ENCODE data around the gene SYNJ1. TPM values are rescaled to one million over a fixed set of nuclear protein-coding genes. Genes with fewer than 3 reads are reported as not detected.

SYNJ1 gene
- total RNA-seq, 4 donors from 2014 or later = 4.3 to 20.3 (median 9.6) TPM

DNA sequence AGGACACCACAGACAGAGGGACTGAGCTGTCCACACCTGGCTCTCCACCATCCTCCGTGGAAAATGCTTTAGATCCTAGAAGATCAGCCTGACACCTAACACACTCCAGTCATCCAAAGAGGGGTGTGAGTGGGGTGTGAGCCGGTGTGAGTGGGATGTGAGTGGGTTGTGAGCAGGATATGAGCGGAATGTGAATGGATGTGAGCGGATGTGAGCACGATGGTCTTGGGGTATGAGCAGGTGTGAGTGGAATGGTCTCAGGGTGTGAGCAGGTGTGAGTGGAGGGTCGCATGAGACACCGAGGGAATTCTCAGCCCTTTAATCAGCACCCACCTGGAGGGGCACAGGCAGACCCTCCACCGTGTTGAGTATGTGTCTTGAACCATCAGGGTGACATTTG, 143.3 kb downstream of the SYNJ1 start:
- Histone ChIP-seq H3K27ac (no peak overlapping the region), H3K4me1 (no peaks in the 10 kb centered on the region), H3K4me3 (no peak overlapping the region), H3K27me3 (no peaks in the 10 kb centered on the region), H3K36me3 (no peaks in the 10 kb centered on the region), H3K9me3 (no peaks in the 10 kb centered on the region)
- 85% methylated on average over 8 of the region's 8 CpGs for WGBS
- DNase-seq (ENCODE audit: low spot score in 2 of 2) = no peak
- TF ChIP-seq, protein P1, sequence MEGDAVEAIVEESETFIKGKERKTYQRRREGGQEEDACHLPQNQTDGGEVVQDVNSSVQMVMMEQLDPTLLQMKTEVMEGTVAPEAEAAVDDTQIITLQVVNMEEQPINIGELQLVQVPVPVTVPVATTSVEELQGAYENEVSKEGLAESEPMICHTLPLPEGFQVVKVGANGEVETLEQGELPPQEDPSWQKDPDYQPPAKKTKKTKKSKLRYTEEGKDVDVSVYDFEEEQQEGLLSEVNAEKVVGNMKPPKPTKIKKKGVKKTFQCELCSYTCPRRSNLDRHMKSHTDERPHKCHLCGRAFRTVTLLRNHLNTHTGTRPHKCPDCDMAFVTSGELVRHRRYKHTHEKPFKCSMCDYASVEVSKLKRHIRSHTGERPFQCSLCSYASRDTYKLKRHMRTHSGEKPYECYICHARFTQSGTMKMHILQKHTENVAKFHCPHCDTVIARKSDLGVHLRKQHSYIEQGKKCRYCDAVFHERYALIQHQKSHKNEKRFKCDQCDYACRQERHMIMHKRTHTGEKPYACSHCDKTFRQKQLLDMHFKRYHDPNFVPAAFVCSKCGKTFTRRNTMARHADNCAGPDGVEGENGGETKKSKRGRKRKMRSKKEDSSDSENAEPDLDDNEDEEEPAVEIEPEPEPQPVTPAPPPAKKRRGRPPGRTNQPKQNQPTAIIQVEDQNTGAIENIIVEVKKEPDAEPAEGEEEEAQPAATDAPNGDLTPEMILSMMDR (IDR thresholded peaks at IDR 0.05) = no peak
- TF ChIP-seq POLR2A (IDR thresholded peaks at IDR 0.05) = no peak
- no peak for TF ChIP-seq POLR2AphosphoS5 (IDR thresholded peaks at IDR 0.05)
- TF ChIP-seq EP300 (IDR thresholded peaks at IDR 0.05) = no peak

DNA sequence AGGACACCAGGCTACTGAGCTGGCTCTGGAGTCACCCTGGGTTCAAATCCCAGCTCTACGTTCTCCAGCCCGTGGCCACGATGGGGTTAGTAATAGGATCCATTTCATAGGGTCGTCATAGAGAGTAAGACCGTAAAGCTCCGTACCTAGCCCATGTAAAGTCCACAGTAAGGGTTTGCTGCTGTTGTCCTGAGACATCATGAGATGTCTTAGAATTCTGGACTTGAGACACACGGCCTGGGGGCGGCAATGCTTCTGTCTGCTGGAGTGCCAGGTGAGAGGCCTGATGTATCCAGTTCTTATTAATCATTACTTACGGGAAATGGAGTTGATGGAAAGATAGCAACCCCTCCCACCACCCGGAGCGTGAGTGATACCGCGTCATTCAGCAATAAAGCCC, 146.1 kb downstream of the SYNJ1 start:
- Histone ChIP-seq H3K4me1 (no peaks in the 10 kb centered on the region), H3K4me3 (no peak overlapping the region), H3K27ac (no peak overlapping the region), H3K27me3 (no peaks in the 10 kb centered on the region), H3K36me3 (no peaks in the 10 kb centered on the region), H3K9me3 (no peaks in the 10 kb centered on the region)
- 94% methylated on average over 10 of the region's 13 CpGs for WGBS
- peak in 1 of 2 donors; percentile 55 for DNase-seq (ENCODE audit: low spot score in 2 of 2)
- TF ChIP-seq POLR2AphosphoS5 (IDR thresholded peaks at IDR 0.05) = no peak
- TF ChIP-seq POLR2A (IDR thresholded peaks at IDR 0.05) = no peak
- TF ChIP-seq, protein P1 (IDR thresholded peaks at IDR 0.05) = no peak
- TF ChIP-seq EP300 (IDR thresholded peaks at IDR 0.05) = no peak

DNA sequence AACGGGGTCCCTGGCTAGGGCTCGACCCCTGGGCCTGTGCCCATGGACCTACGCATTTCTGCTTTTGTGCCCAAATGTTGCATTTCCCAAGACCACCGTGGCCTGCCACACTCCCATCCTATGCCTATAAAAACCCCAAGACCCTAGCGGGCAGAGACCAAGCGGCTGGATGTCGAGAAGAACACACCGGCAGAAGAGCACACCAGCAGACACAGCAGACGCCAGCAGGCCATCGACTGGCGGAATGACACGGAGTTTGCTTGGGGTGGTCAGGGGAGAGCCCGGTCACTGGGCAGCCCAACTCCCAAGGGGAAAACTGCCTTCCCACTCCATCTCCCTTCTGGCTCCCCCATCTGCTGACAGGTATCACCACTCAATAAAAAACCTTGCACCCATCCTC, 146.9 kb downstream of the SYNJ1 start:
- Histone ChIP-seq H3K4me1 (no peaks in the 10 kb centered on the region), H3K9me3 (no peaks in the 10 kb centered on the region), H3K4me3 (no peak overlapping the region), H3K27ac (no peak overlapping the region), H3K36me3 (no peaks in the 10 kb centered on the region), H3K27me3 (no peaks in the 10 kb centered on the region)
- TF ChIP-seq EP300 (IDR thresholded peaks at IDR 0.05) = no peak
- TF ChIP-seq POLR2A (IDR thresholded peaks at IDR 0.05) = no peak
- no peak for TF ChIP-seq POLR2AphosphoS5 (IDR thresholded peaks at IDR 0.05)
- TF ChIP-seq, protein P1 (IDR thresholded peaks at IDR 0.05) = no peak
- 88% methylated on average over 13 of the region's 13 CpGs for WGBS
- peak in 1 of 2 donors; percentile 59 for DNase-seq (ENCODE audit: low spot score in 2 of 2)

Other genes with a start within 250 kb of the SYNJ1 start
- gene TCP10L, start 142.5 kb downstream of the SYNJ1 start, total RNA-seq = 1 to 10 TPM in 1 of 4 donors, not detected in 3; 2.2 TPM
- gene CFAP298, start 115.6 kb downstream of the SYNJ1 start, total RNA-seq = 10 to 100 TPM; 26.0 to 37.1 (median 31.5) TPM
- gene PAXBP1, start 43.7 kb upstream of the SYNJ1 start, total RNA-seq = 100 to 1,000 TPM in 1 of 4 donors, 10 to 100 TPM in 3; 24.6 to 116 (median 29.3) TPM